ES-I3 (cell line): ENCODE measurements around the gene PCED1B.

Experiments used
- H3K36me3 ChIP-seq: 2 replicates; pipeline ENCODE4 v1.6.1; 2013; ENCODE audit warnings: mild to moderate bottlenecking, low read length, control low read depth, moderate library complexity; ENCODE audit not compliant: insufficient read depth
- H3K4me1 ChIP-seq: 2 replicates; pipeline ENCODE4 v1.6.1; 2013; ENCODE audit warnings: mild to moderate bottlenecking, control low read depth, low read length; ENCODE audit not compliant: insufficient read depth
- H3K9ac ChIP-seq: 2 replicates; pipeline ENCODE4 v1.6.1; 2013; ENCODE audit warnings: low read depth, mild to moderate bottlenecking, low read length, moderate library complexity
- H3K9me3 ChIP-seq: 2 replicates; pipeline ENCODE4 v1.6.1; 2013; ENCODE audit warnings: mild to moderate bottlenecking, low read length, moderate library complexity; ENCODE audit not compliant: control insufficient read depth, insufficient read depth

The PCED1B gene

DNA sequence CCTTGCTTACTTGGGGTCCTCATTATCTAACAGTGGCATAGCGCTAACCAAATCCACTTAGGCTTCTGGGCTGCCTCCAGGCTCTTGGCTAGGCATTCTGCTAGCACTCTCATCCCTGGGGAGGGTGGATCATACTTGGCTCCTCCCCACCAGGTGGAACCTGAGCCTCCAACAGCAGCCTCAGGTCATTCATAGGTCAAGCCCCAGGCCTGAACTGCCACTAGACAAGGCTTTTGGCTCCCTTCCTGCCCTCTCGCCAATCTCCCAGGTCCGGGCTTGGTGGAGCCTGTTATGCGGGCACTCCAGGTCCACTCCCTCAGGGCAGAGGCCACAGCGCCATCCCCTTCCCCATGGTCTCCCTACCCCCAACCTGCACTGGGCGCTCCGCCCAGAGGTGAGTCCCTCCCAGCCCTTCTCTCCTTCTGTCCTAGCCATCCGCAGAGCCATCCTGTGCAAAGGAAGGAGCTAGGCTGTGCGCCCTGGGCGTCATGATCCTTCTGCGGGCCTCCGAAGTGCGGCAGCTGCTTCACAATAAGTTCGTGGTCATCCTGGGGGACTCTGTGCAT is 155.2 kb downstream of the PCED1B start:
- no peaks in the 10 kb centered on the region for H3K4me1 ChIP-seq
- no peaks in the 10 kb centered on the region for H3K9me3 ChIP-seq
- no peak overlapping the region for H3K9ac ChIP-seq
- no peaks in the 10 kb centered on the region for H3K36me3 ChIP-seq

DNA sequence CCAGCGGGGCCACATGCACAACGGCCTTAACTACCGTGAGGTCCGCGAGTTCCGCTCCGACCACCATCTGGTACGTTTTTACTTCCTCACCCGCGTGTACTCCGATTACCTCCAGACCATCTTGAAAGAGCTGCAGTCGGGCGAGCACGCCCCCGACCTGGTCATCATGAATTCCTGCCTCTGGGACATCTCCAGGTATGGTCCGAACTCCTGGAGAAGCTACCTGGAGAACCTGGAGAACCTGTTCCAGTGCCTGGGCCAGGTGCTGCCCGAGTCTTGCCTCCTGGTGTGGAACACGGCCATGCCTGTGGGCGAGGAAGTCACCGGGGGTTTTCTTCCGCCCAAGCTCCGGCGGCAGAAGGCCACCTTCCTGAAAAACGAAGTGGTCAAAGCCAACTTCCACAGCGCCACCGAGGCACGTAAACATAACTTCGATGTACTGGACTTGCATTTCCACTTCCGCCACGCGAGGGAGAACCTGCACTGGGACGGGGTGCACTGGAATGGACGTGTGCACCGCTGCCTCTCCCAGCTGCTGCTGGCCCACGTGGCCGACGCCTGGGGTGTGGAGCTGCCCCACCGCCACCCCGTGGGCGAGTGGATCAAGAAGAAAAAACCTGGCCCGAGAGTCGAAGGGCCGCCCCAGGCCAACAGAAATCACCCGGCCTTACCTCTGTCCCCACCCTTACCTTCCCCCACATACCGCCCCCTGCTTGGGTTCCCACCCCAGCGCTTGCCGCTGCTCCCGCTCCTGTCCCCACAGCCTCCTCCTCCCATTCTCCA is 156.0 kb downstream of the PCED1B start:
- Histone ChIP-seq H3K36me3 (no peaks in the 10 kb centered on the region), H3K9ac (no peak overlapping the region), H3K4me1 (no peaks in the 10 kb centered on the region), H3K9me3 (no peaks in the 10 kb centered on the region)

DNA sequence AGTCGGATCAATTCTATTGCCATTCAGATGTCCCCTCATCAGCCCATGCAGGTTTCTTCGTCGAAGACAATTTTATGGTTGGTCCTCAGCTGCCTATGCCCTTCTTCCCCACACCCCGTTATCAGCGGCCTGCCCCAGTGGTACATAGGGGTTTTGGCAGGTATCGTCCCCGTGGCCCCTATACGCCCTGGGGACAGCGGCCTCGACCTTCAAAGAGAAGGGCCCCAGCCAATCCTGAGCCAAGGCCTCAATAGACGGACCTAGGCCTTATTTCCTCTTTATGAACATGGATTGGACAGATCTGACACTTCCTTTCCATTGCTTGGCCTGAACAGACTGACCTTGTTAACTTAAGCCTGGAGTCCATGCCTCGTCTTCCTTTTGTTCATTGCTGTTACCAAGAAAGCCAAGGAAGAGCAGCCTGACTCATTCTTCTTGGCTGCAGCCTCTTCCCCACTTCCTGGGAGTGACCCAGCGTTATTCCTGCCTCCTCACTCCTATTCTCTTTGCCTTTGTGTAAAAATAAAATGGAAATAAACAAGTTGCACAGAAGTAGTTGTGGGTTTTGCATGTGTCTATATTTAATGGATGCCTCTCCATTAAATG is 156.8 kb downstream of the PCED1B start:
- H3K9me3 ChIP-seq, result no peaks in the 10 kb centered on the region
- no peaks in the 10 kb centered on the region for H3K36me3 ChIP-seq
- no peak overlapping the region for H3K9ac ChIP-seq
- H3K4me1 ChIP-seq, result no peaks in the 10 kb centered on the region

DNA sequence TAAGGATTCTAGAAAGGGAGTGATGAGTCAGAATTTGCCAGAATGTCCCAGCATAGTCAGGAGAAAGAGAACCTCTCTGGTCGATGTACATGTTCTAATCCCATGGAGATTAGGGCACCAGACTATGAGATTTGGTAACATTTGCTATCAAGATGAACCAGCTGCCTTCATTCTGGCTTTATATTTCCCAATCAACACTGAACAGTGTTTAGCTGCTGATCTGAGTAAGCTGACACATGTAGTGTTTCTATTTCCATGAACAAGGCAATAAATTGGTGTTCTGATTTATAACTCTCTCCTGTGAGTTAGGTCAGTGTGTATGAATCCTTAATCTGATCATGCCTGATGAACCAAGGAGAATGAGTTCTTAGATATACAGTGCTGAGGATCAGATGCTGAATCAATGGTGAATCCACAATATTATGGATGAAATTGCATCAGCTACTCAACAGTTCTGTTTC is 158.4 kb downstream of the PCED1B start:
- H3K36me3 ChIP-seq, result no peaks in the 10 kb centered on the region
- H3K4me1 ChIP-seq, result no peaks in the 10 kb centered on the region
- no peaks in the 10 kb centered on the region for H3K9me3 ChIP-seq
- no peak overlapping the region for H3K9ac ChIP-seq

DNA sequence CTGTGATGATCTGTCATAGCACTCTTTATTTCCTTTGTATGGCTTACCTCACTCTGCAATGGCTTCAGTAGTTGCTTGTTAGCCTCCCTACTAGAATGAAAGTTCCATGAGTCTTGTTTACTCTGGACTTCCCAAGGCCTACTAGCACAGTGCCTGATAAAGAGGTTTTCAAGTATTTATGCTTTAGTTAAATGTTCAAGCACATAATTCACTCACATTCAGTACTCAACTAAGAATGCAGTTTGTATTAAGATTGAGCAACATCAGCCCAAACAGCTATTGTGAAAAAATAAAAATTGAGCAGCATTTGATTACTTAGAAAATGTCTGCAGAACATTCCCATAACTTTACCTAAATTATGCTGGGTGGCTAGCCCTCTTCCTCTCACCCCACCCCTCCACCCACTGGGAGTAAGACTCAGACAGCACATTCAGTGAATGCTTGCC is 159.3 kb downstream of the PCED1B start:
- Histone ChIP-seq H3K4me1 (no peaks in the 10 kb centered on the region), H3K9ac (no peak overlapping the region), H3K9me3 (no peaks in the 10 kb centered on the region), H3K36me3 (no peaks in the 10 kb centered on the region)

DNA sequence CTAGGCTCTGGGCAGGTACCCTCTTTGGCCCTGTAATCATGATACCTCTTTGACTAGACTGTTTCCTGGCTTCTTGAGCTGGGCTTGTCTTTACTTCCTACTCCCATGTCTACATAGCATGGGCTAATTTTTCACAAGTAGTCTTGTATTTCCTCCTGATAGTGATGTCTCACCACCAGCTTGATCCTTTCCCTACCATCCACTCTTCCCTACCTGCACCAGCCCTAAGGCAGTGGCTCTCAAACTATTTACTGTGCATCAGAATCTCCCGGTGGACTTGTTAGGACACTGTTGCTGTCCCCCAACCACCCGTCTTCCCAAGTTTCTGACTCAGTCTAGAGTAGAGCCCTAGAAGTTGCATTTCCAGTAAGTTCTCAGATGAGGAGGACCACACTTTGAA is 163.0 kb downstream of the PCED1B start:
- no peaks in the 10 kb centered on the region for H3K4me1 ChIP-seq
- no peaks in the 10 kb centered on the region for H3K9me3 ChIP-seq
- H3K36me3 ChIP-seq, result no peaks in the 10 kb centered on the region
- H3K9ac ChIP-seq, result no peak overlapping the region

DNA sequence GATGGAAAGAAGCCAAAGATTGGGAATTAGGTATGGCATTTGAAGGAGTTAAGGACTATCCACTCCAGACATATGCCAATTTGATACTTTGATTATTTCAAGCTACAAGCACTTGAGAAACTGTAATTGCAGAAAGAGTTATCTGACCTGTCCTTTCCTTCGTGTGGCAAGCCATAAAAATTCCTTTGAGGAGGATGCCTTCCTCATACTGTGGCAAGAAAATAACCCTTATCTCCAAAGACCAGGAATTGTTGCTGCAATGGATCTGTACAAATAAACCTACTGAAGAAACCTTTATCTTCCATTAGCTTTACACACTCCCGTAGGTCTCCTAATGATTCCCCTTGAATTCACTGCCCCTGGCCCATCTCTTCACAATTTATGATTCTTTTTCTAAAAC is 165.4 kb downstream of the PCED1B start:
- no peaks in the 10 kb centered on the region for H3K9me3 ChIP-seq
- H3K9ac ChIP-seq, result no peak overlapping the region
- H3K36me3 ChIP-seq, result no peaks in the 10 kb centered on the region
- H3K4me1 ChIP-seq, result peaks cover 8% of the 10 kb centered on the region; the same call in 1 of the 2 replicates

DNA sequence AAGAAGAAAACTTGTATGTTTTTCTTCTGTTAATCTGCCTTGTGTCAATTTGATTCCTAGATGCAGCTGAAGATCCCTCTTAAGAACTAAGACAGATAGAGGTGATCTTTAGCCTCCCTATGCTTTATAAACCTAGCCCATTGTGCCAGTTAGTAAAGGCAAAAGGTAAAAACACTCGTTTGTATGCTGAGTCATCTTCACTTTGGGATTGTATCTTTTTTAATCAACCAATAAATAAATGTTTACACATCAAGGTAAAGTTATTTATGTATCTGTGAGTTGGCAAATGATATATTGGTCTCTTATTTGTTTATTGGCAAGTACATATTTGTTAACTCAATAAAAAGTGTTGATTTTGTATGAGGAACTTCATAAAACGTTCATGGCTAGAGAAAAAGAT is 166.2 kb downstream of the PCED1B start:
- Histone ChIP-seq H3K9ac (no peak overlapping the region), H3K36me3 (no peaks in the 10 kb centered on the region), H3K9me3 (no peaks in the 10 kb centered on the region), H3K4me1 (peaks cover 14% of the 10 kb centered on the region; the same call in 1 of the 2 replicates)

DNA sequence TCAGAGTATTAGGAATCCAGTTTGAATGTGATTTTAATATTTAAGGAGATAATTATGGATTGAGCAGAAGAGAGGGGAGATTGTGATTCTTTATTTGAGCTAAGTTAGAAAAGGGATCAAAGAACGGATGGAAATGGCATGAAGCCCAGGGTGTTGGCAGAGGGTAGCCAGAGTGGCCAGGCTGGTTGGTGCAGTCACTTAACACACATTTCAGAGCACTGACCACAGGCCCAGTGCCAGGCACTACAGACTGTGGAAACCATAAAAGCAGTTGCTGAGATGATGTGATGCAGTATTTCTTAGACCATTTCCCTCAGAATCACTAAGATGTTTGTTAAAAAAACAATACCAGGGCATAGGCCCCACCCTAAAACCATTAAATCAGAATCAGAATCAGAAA is 168.0 kb downstream of the PCED1B start:
- Histone ChIP-seq H3K36me3 (no peaks in the 10 kb centered on the region), H3K4me1 (peaks cover 14% of the 10 kb centered on the region; the same call in 1 of the 2 replicates), H3K9ac (no peak overlapping the region), H3K9me3 (no peaks in the 10 kb centered on the region)

DNA sequence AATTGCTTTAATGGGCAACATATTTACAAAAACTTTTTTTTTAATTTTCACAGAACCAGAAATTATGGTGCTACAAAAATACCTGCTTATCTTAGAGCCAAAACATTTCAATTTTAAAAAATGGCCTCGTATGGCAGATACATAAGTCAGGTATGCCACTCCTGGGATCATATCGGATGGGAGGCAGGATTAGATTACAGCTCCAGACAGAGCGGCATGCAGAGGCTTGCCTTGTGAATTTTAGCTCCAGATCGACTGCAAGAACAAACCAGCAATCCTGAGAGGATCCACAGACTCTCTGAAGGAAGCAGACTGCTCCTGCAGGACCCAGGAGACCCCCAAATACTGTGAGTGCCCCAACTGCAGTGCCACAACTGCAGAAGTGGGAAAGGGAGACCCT is 169.7 kb downstream of the PCED1B start:
- H3K9ac ChIP-seq, result no peak overlapping the region
- peaks cover 14% of the 10 kb centered on the region; the same call in 1 of the 2 replicates for H3K4me1 ChIP-seq
- H3K9me3 ChIP-seq, result no peaks in the 10 kb centered on the region
- no peaks in the 10 kb centered on the region for H3K36me3 ChIP-seq

DNA sequence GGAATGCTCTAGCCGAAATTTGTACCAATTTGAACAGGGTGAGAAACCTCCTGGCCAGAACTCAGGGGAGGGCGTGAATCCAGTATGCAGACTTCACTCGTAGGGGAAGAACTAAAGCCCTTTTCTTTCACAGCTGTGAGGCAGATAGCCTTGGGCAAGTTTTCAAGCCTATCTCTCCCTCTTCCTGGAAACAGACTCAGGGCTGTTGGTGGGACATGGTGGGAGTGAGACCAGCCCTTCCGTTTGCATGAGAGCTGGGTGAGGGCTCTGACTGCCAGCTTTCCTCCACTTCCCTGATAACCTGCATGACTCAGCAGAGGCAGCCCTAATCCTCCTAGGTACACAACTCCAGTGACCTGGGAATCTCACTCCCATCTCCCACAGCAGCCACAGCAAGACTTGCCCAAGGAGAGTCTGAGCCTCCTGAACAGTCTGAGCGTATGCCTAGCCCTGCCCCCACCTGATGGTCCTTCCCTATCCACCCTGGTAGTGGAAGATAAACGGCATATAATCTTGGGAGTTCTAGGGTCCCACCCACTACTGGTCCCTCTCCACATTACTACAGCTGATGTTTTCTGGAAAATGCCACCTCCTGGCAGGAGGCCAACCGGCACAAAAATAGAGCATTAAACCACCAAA is 170.4 kb downstream of the PCED1B start:
- no peaks in the 10 kb centered on the region for H3K36me3 ChIP-seq
- H3K4me1 ChIP-seq, result peaks cover 14% of the 10 kb centered on the region; the same call in 1 of the 2 replicates
- no peaks in the 10 kb centered on the region for H3K9me3 ChIP-seq
- no peak overlapping the region for H3K9ac ChIP-seq

DNA sequence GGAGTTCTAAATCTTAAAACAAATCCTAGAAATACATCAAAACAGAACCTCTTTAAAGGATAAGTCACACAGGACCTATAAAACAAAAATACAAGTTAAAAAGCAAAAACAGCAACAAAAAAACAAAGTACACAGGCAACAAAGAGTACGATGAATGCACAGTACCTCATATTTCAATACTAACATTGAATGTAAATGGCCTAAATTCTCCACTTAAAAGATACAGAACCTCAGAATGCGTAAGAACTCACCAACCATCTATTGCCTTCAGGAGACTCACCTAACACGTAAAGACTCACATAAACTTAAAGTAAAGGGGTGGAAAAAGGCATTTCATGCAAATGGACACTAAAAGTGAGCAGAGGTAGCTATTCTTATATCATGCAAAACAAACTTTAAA is 172.5 kb downstream of the PCED1B start:
- no peak overlapping the region for H3K9ac ChIP-seq
- H3K36me3 ChIP-seq, result no peaks in the 10 kb centered on the region
- H3K9me3 ChIP-seq, result no peaks in the 10 kb centered on the region
- H3K4me1 ChIP-seq, result peaks cover 14% of the 10 kb centered on the region; the same call in 1 of the 2 replicates

DNA sequence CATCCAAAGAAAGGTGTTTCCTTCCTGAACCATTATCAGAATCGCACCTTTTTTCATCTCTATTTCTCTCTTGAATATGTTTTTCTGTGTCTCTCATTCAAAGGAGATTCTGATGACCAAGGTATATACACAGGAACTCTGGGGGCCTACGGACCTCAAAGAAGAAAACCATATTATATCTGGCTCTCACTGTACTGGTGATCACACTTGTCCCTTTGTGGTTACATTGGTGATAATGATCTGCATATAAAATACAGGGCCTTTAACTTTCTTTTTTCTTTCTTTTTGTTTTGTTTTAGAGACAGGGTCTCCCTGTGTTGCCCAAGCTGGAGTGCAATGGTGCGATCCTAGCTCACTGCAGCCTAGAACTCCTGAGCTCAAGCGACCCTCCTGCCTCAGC is 185.5 kb downstream of the PCED1B start:
- H3K9me3 ChIP-seq, result no peaks in the 10 kb centered on the region; the same call in 1 of the 2 replicates
- no peaks in the 10 kb centered on the region for H3K36me3 ChIP-seq
- H3K9ac ChIP-seq, result no peak overlapping the region
- no peaks in the 10 kb centered on the region for H3K4me1 ChIP-seq

DNA sequence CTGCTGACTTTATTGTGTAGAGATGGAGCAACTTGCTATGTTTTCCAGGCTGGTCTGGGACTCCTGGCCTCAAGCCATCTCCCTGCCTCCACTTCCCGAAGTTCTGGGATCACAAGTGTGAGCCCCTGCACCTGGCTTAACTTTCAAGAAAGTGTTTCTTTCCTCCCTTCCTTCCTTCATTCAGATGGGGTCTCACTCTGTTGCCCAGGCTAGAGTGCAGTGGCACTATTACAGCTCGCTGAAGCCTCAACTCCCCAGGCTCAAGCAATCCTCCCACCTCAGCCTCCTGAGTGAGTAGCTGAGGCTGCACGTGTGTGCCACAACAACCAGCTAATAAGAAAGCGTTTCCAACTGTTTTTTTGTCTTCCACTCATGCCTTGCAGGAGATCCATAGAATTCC is 186.0 kb downstream of the PCED1B start:
- no peak overlapping the region for H3K9ac ChIP-seq
- no peaks in the 10 kb centered on the region for H3K4me1 ChIP-seq
- no peaks in the 10 kb centered on the region for H3K36me3 ChIP-seq
- H3K9me3 ChIP-seq, result no peaks in the 10 kb centered on the region; the same call in 1 of the 2 replicates
